Panc1 (cell line): ENCODE results near the gene KCNC4.

Source experiments
- SIN3A ChIP-seq: IDR thresholded peaks from 2 replicates; pipeline ENCODE4 v1.6.1; 2012; ENCODE audit warnings: low read depth, mild to moderate bottlenecking, low read length, moderate library complexity, borderline replicate concordance; ENCODE audit not compliant: insufficient read depth
- TF ChIP-seq, protein P1 (sequence below): fragments of 450-650 bp; IDR thresholded peaks from 2 replicates; pipeline ENCODE4 v1.5.1; 2017; ENCODE audit warnings: mild to moderate bottlenecking

DNA sequence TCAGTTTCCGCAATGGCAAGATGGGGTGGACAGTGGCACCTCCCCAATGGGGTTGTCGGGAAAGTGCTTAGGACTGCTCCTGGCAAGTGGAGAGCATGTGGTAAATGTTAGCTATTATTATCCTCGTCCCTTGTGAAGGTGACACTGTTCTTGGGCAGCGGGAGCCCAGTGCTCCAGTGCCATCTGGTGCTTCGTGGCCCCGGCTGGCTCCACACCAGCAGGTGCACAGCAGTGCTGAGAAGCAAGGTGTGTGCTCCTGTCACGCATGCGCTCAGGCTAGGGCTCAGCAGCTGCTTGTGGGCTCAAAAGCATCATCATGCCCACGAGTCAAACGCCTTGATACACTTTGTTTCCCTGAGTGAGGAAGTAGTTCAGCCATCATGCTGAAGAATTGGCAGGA, 24.9 kb upstream of the KCNC4 start:
- no peak for TF ChIP-seq SIN3A
- TF ChIP-seq, protein P1, sequence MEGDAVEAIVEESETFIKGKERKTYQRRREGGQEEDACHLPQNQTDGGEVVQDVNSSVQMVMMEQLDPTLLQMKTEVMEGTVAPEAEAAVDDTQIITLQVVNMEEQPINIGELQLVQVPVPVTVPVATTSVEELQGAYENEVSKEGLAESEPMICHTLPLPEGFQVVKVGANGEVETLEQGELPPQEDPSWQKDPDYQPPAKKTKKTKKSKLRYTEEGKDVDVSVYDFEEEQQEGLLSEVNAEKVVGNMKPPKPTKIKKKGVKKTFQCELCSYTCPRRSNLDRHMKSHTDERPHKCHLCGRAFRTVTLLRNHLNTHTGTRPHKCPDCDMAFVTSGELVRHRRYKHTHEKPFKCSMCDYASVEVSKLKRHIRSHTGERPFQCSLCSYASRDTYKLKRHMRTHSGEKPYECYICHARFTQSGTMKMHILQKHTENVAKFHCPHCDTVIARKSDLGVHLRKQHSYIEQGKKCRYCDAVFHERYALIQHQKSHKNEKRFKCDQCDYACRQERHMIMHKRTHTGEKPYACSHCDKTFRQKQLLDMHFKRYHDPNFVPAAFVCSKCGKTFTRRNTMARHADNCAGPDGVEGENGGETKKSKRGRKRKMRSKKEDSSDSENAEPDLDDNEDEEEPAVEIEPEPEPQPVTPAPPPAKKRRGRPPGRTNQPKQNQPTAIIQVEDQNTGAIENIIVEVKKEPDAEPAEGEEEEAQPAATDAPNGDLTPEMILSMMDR: no peak
